Sigmoid colon (tissue), 7 donors: Measurements from ENCODE around the gene TNF. TPM values are rescaled to one million over a fixed set of nuclear protein-coding genes. Genes with fewer than 3 reads are reported as not detected.
"Not testable (repeated sequence)": the region's sequence is repeated elsewhere in the genome, so short reads cannot be mapped to it uniquely, and the experiment has no call there.

Experiments used
- DNase-seq: peaks from one replicate; pipeline ENCODE4 v3.0.0-alpha.2; 2019
- H3K27ac ChIP-seq, 4 donors: fragments of 200-600 bp; sonication (generic); one replicate each; pipeline ENCODE4 v1.5.1; 2016 to 2019; ENCODE audit warnings: mild to moderate bottlenecking in 1 of 4
- H3K27me3 ChIP-seq, 3 donors: fragments of 200-600 bp; sonication (generic); one replicate each; pipeline ENCODE4 v1.5.1; 2019; ENCODE audit warnings: mild to moderate bottlenecking in 1 of 3
- H3K36me3 ChIP-seq, 4 donors: fragments of 200-600 bp; sonication (generic); one replicate each; pipeline ENCODE4 v1.5.1; 2016 to 2019
- H3K4me1 ChIP-seq, 4 donors: fragments of 200-600 bp; sonication (generic); one replicate each; pipeline ENCODE4 v1.5.1; 2017 to 2019
- H3K4me3 ChIP-seq, 4 donors: fragments of 200-600 bp; sonication (generic); one replicate each; pipeline ENCODE4 v1.5.1; 2017 to 2019; ENCODE audit warnings: mild to moderate bottlenecking in 2 of 4, moderate library complexity in 1 of 4
- H3K9me3 ChIP-seq, 4 donors: fragments of 200-600 bp in 3 of 4; sonication (generic) in 3 of 4; one replicate each; pipeline versions ENCODE4 v1.5.1 to v1.6.1; 2013 to 2019
- CTCF ChIP-seq, 4 experiments: fragments of 450-650 bp in 3 of 4; fragments of 200-600 bp in 1 of 4; IDR thresholded peaks; one replicate each; pipeline ENCODE4 v1.5.1; 2016 to 2019; ENCODE audit warnings: antibody characterized with exemption in 4 of 4, mild to moderate bottlenecking in 3 of 4, moderate library complexity in 2 of 4
- EP300 ChIP-seq, 4 donors: sonication (generic); formaldehyde crosslinking; IDR thresholded peaks; one replicate each; pipeline ENCODE4 v1.6.1; 2017; ENCODE audit warnings: antibody characterized with exemption in 4 of 4
- POLR2A ChIP-seq, 2 donors: fragments of 450-650 bp; IDR thresholded peaks; one replicate each; pipeline ENCODE4 v1.6.1; 2016; ENCODE audit warnings: antibody characterized with exemption in 2 of 2, mild to moderate bottlenecking in 2 of 2, moderate library complexity in 2 of 2
- POLR2AphosphoS5 ChIP-seq, 4 donors: sonication (generic); formaldehyde crosslinking; IDR thresholded peaks; one replicate each; pipeline ENCODE4 v1.6.1; 2017; ENCODE audit warnings: antibody characterized with exemption in 4 of 4
- WGBS, 2 donors: extraction: QIAGEN DNeasy Blood & Tissue Kit; methylation state at CpG; one replicate each; pipeline ENCODE4 v1.1.7; 2013; 5-methylcytosine and 5-hydroxymethylcytosine counted together
- intact Hi-C: fragments of 100-400 bp; cut with DNase I; formaldehyde crosslinking; loops from one replicate; pipeline ENCODE4 v1.15.1; 2023
- polyA plus RNA-seq, 3 donors: library from polyadenylated mRNA; stranded (reverse); fragments of 200-250 nt; gene quantifications; one replicate each; pipeline ENCODE4 v1.2.3, GENCODE V29; 2013
- total RNA-seq, 4 donors: library from RNA; depleted of rRNA; stranded (reverse); fragments of >200 nt; gene quantifications; one replicate each; pipeline ENCODE4 v1.1.0, GENCODE V29; 2016
- donor health status: healthy with polysubstance abuse.
- donor health status: Bipolar disorder and iron deficiency.
- donor health status: healthy.

TNF gene
- total and polyA plus RNA-seq, 7 donors: 0.33 to 2.6 (median 0.76) TPM; not detected in 3

- H3K36me3 ChIP-seq: peaks cover 0 to 29% (median 3%) of the 10 kb centered on the region in 4 donors
- 11 to 13% methylated on average over 11 of the region's 11 CpGs for WGBS, 2 donors
- H3K9me3 ChIP-seq: no peaks in the 10 kb centered on the region
- intact Hi-C loops: loop anchor here (1.0 to 10.0 kb wide), 7 partner anchors 34 to 408 kb away; partner anchors contain the start of genes ABHD16A, BAG6, LY6G6F and MICA
- H3K27me3 ChIP-seq: no peaks in the 10 kb centered on the region
- H3K4me1 ChIP-seq: peaks cover 0 to 30% (median 23%) of the 10 kb centered on the region in 4 donors
- H3K27ac ChIP-seq: peak within 1 kb of the TSS; percentile 85 to 88 (median 86)
- peak; percentile 94 for DNase-seq
- peak within 1 kb of the TSS; percentile 40 to 51 (median 46) for H3K4me3 ChIP-seq
- no peak for TF ChIP-seq EP300 (IDR thresholded peaks at IDR 0.05)
- peak; percentile 97 to 99 (median 98) for TF ChIP-seq CTCF (IDR thresholded peaks at IDR 0.05)
- TF ChIP-seq POLR2A (IDR thresholded peaks at IDR 0.05): no peak
- TF ChIP-seq POLR2AphosphoS5 (IDR thresholded peaks at IDR 0.05): no peak
Observed at GRCh38 chr6:31546339-31546957, 28.9 kb upstream of the TNF start, which contains the start of gene ATP6V1G2. Gene ATP6V1G2 (minus strand): TSS chr6:31546608. CDS start chr6:31546559, 49 bp downstream.

GRCh38 chr6:31546958-31547726, 28.2 kb upstream of the TNF start, which contains the start of gene NFKBIL1:
Gene NFKBIL1 (plus strand): TSS chr6:31547608. CDS start chr6:31547695, 87 bp downstream.
- WGBS, 2 donors: 0% methylated on average over 25 of the region's 25 CpGs
- H3K36me3 ChIP-seq: peaks cover 0 to 36% (median 3%) of the 10 kb centered on the region in 4 donors
- intact Hi-C loops: loop anchor here (1.0 to 10.0 kb wide), 7 partner anchors 34 to 408 kb away; partner anchors contain the start of genes ABHD16A, BAG6, LY6G6F and MICA
- peak; percentile 99 for DNase-seq
- TF ChIP-seq POLR2A (IDR thresholded peaks at IDR 0.05): peak in 1 of 2 donors; percentile 44
- peak in 1 of 4 donors; percentile 83 for TF ChIP-seq EP300 (IDR thresholded peaks at IDR 0.05)
- TF ChIP-seq CTCF (IDR thresholded peaks at IDR 0.05): peak in 1 of 4 experiments; percentile 32
- peak; percentile 73 to 88 (median 78) for TF ChIP-seq POLR2AphosphoS5 (IDR thresholded peaks at IDR 0.05)
- no peaks in the 10 kb centered on the region for H3K9me3 ChIP-seq
- no peaks in the 10 kb centered on the region for H3K27me3 ChIP-seq
- H3K27ac ChIP-seq: peak within 1 kb of the TSS; percentile 85 to 88 (median 86)
- H3K4me1 ChIP-seq: peaks cover 0 to 30% (median 23%) of the 10 kb centered on the region in 4 donors
- peak within 1 kb of the TSS; percentile 40 to 51 (median 46) for H3K4me3 ChIP-seq

GRCh38 chr6:31547727-31548543, 27.4 kb upstream of the TNF start:
- Histone ChIP-seq H3K27ac (peak overlapping the region; percentile 85 to 88 (median 86)), H3K9me3 (no peaks in the 10 kb centered on the region), H3K27me3 (no peaks in the 10 kb centered on the region), H3K4me3 (peak overlapping the region; percentile 40 to 51 (median 46)), H3K36me3 (peaks cover 0 to 38% (median 3%) of the 10 kb centered on the region in 4 donors), H3K4me1 (peaks cover 0 to 25% (median 17%) of the 10 kb centered on the region in 4 donors)
- 81% methylated on average over 24 of the region's 24 CpGs for WGBS, 2 donors
- DNase-seq: no peak
- TF ChIP-seq POLR2A (IDR thresholded peaks at IDR 0.05) (peak in 1 of 2 donors; percentile 8), CTCF (IDR thresholded peaks at IDR 0.05) (no peak)
- intact Hi-C loops: loop anchor here (2.0 to 10.0 kb wide), 6 partner anchors 33 to 407 kb away; partner anchors contain the start of genes ABHD16A, BAG6, LY6G6F and MICA

GRCh38 chr6:31548544-31548873, 26.9 kb upstream of the TNF start:
- peaks cover 0 to 41% (median 4%) of the 10 kb centered on the region in 4 donors for H3K36me3 ChIP-seq
- H3K9me3 ChIP-seq: no peaks in the 10 kb centered on the region
- H3K27ac ChIP-seq: peak overlapping the region; percentile 85 to 88 (median 86)
- H3K27me3 ChIP-seq: no peaks in the 10 kb centered on the region
- WGBS, 2 donors: 95 to 99% methylated on average over 2 of the region's 2 CpGs
- no peak for TF ChIP-seq POLR2A (IDR thresholded peaks at IDR 0.05)
- no peak for TF ChIP-seq POLR2AphosphoS5 (IDR thresholded peaks at IDR 0.05)
- TF ChIP-seq CTCF (IDR thresholded peaks at IDR 0.05): no peak
- H3K4me1 ChIP-seq: peaks cover 0 to 22% (median 13%) of the 10 kb centered on the region in 4 donors
- intact Hi-C loops: loop anchor here (5.0 to 10.0 kb wide), 4 partner anchors 146 to 406 kb away; partner anchors contain the start of genes ABHD16A, LY6G6F, MICA and NELFE
- DNase-seq: no peak
- H3K4me3 ChIP-seq: no peak overlapping the region

- H3K4me3 ChIP-seq, intact Hi-C loops, H3K9me3 ChIP-seq, H3K27me3 ChIP-seq, DNase-seq, H3K27ac ChIP-seq: not testable (repeated sequence)
- Histone ChIP-seq H3K4me1 (peaks cover 0 to 17% (median 13%) of the 10 kb centered on the region in 4 donors), H3K36me3 (peaks cover 0 to 63% (median 6%) of the 10 kb centered on the region in 4 donors)
- 33 to 57% methylated on average over 5 of the region's 5 CpGs for WGBS, 2 donors
Observed at GRCh38 chr6:31551371-31551770, 24.0 kb upstream of the TNF start.
